H9 (cell line): ENCODE data around the gene PCDH17. TPM values are rescaled to one million over a fixed set of nuclear protein-coding genes. Genes with fewer than 3 reads are reported as not detected.

Experiments
- DNase-seq: peaks from one replicate; pipeline ENCODE4 v3.0.0-alpha.2; 2017
- H2AFZ ChIP-seq: one replicate; pipeline ENCODE4 v1.6.1; 2013; ENCODE audit warnings: mild to moderate bottlenecking, low read length, control low read depth, moderate library complexity
- H2AK5ac ChIP-seq: 2 replicates; pipeline ENCODE4 v1.6.1; 2013; ENCODE audit warnings: low read length, control low read depth, mixed read lengths; ENCODE audit not compliant: insufficient read length
- H2BK120ac ChIP-seq: one replicate; pipeline ENCODE4 v1.6.1; 2013; ENCODE audit warnings: low read depth, mild to moderate bottlenecking, low read length, control low read depth, inconsistent platforms; ENCODE audit not compliant: poor library complexity, severe bottlenecking
- H2BK12ac ChIP-seq: 2 replicates; pipeline ENCODE4 v1.6.1; 2013; ENCODE audit warnings: low read length, control low read depth, mixed read lengths, low read depth; ENCODE audit not compliant: insufficient read length
- H2BK15ac ChIP-seq: 2 replicates; pipeline ENCODE4 v1.6.1; 2013; ENCODE audit warnings: low read depth, low read length, control low read depth
- H2BK20ac ChIP-seq: one replicate; pipeline ENCODE4 v1.6.1; 2013; ENCODE audit warnings: low read depth, mild to moderate bottlenecking, low read length, control low read depth, inconsistent platforms; ENCODE audit not compliant: poor library complexity, severe bottlenecking
- H2BK5ac ChIP-seq: 2 replicates; pipeline ENCODE4 v1.6.1; 2013; ENCODE audit warnings: low read length, control low read depth, mixed read lengths; ENCODE audit not compliant: insufficient read length
- H3K14ac ChIP-seq: 2 replicates; pipeline ENCODE4 v1.6.1; 2013; ENCODE audit warnings: low read length, control low read depth; ENCODE audit not compliant: insufficient read depth
- H3K18ac ChIP-seq: 2 replicates; pipeline ENCODE4 v1.6.1; 2013; ENCODE audit warnings: low read depth, mild to moderate bottlenecking, mixed read lengths, low read length, control low read depth; ENCODE audit not compliant: insufficient read length
- H3K23ac ChIP-seq: 2 replicates; pipeline ENCODE4 v1.6.1; 2013; ENCODE audit warnings: low read length, control low read depth, mixed read lengths, low read depth; ENCODE audit not compliant: insufficient read length
- H3K23me2 ChIP-seq: 2 replicates; pipeline ENCODE4 v1.6.1; 2013; ENCODE audit warnings: low read depth, mild to moderate bottlenecking, mixed read lengths, low read length, control low read depth; ENCODE audit not compliant: insufficient read length, poor library complexity, severe bottlenecking
- H3K27ac ChIP-seq: 2 replicates; pipeline ENCODE4 v1.5.1; 2013; ENCODE audit warnings: low read length, control low read depth, mixed read lengths, low read depth; ENCODE audit not compliant: insufficient read length
- H3K27me3 ChIP-seq: 2 replicates; pipeline ENCODE4 v1.6.1; 2013; ENCODE audit warnings: low read length, control low read depth, inconsistent platforms; ENCODE audit not compliant: insufficient read depth
- H3K4ac ChIP-seq: 2 replicates; pipeline ENCODE4 v1.6.1; 2013; ENCODE audit warnings: low read depth, mild to moderate bottlenecking, control low read depth, inconsistent platforms, low read length, moderate library complexity
- H3K4me1 ChIP-seq: 2 replicates; pipeline ENCODE4 v1.6.1; 2013; ENCODE audit warnings: low read length, control low read depth, inconsistent platforms; ENCODE audit not compliant: insufficient read depth
- H3K4me2 ChIP-seq: 2 replicates; pipeline ENCODE4 v1.6.1; 2013; ENCODE audit warnings: low read length, control low read depth, mixed read lengths; ENCODE audit not compliant: insufficient read length, insufficient read depth
- H3K56ac ChIP-seq: 2 replicates; pipeline ENCODE4 v1.6.1; 2013; ENCODE audit warnings: low read depth, mild to moderate bottlenecking, mixed read lengths, low read length, control low read depth; ENCODE audit not compliant: insufficient read length
- H3K79me1 ChIP-seq: 2 replicates; pipeline ENCODE4 v1.6.1; 2013; ENCODE audit warnings: low read depth, mild to moderate bottlenecking, moderate library complexity, low read length, control low read depth, inconsistent platforms; ENCODE audit not compliant: insufficient read depth, poor library complexity, severe bottlenecking
- H3K79me2 ChIP-seq: 2 replicates; pipeline ENCODE4 v1.6.1; 2013; ENCODE audit warnings: low read length, control low read depth, inconsistent platforms; ENCODE audit not compliant: insufficient read depth
- H3K9ac ChIP-seq: 2 replicates; pipeline ENCODE4 v1.6.1; 2013; ENCODE audit warnings: low read length, control low read depth, mixed read lengths; ENCODE audit not compliant: insufficient read length; ENCODE audit errors: extremely low read depth
- H3K9me3 ChIP-seq: one replicate; pipeline ENCODE4 v1.6.1; 2013; ENCODE audit warnings: low read depth, low read length, inconsistent platforms; ENCODE audit not compliant: control insufficient read depth
- H3T11ph ChIP-seq: one replicate; pipeline ENCODE4 v1.6.1; 2013; ENCODE audit warnings: mild to moderate bottlenecking, low read length, control low read depth, inconsistent platforms
- H4K20me1 ChIP-seq: one replicate; pipeline ENCODE4 v1.6.1; 2013; ENCODE audit not compliant: control insufficient read depth, insufficient read length, insufficient read depth
- H4K5ac ChIP-seq: 2 replicates; pipeline ENCODE4 v1.6.1; 2013; ENCODE audit warnings: low read depth, mild to moderate bottlenecking, mixed read lengths, low read length, control low read depth; ENCODE audit not compliant: insufficient read length
- H4K8ac ChIP-seq: replicated peaks from 2 replicates; pipeline ENCODE4 v1.6.1; 2013; ENCODE audit warnings: low read length, control low read depth, mixed read lengths, low read depth; ENCODE audit not compliant: insufficient read length
- H4K91ac ChIP-seq: 2 replicates; pipeline ENCODE4 v1.6.1; 2013; ENCODE audit warnings: low read depth, mild to moderate bottlenecking, moderate library complexity, mixed read lengths, low read length, control low read depth; ENCODE audit not compliant: insufficient read length
- H3K27ac Mint-ChIP-seq, 3 experiments: 2 replicates in 2 of 3; 3 replicates in 1 of 3; pipeline ENCODE4 v1.8.0; 2020 to 2021; ENCODE audit warnings: mixed read lengths in 3 of 3, mild to moderate bottlenecking in 1 of 3, moderate library complexity in 1 of 3
- H3K27me3 Mint-ChIP-seq: 2 replicates; pipeline ENCODE4 v1.8.0; 2021; ENCODE audit warnings: low read depth, mild to moderate bottlenecking, moderate library complexity, mixed read lengths
- H3K36me3 Mint-ChIP-seq, 3 experiments: 2 replicates in 2 of 3; 3 replicates in 1 of 3; pipeline ENCODE4 v1.8.0; 2020 to 2021; ENCODE audit warnings: low read depth in 3 of 3, mixed read lengths in 3 of 3; ENCODE audit not compliant: insufficient read depth in 1 of 3
- H3K4me1 Mint-ChIP-seq, 2 experiments: 2 replicates each; pipeline ENCODE4 v1.8.0; 2020; ENCODE audit warnings: mixed read lengths in 2 of 2
- H3K4me3 Mint-ChIP-seq, 2 experiments: 2 replicates in 1 of 2; 3 replicates in 1 of 2; pipeline ENCODE4 v1.8.0; 2020 to 2021; ENCODE audit warnings: mild to moderate bottlenecking in 2 of 2, mixed read lengths in 2 of 2, moderate library complexity in 1 of 2
- H3K9me3 Mint-ChIP-seq, 2 experiments: 2 replicates in 1 of 2; 3 replicates in 1 of 2; pipeline ENCODE4 v1.8.0; 2020; ENCODE audit warnings: mild to moderate bottlenecking in 2 of 2, mixed read lengths in 2 of 2, moderate library complexity in 1 of 2
- CTCF ChIP-seq: fragments of 200-600 bp; sonication (generic); conservative IDR thresholded peaks from 3 replicates; pipeline ENCODE4 v1.8.0; 2021; ENCODE audit warnings: antibody characterized with exemption, mild to moderate bottlenecking
- WGBS: extraction: QIAGEN DNeasy Blood & Tissue Kit; methylation state at CpG from one replicate; pipeline ENCODE4 v1.1.7; 2013; ENCODE audit warnings: missing lambda C conversion rate, low lambda C conversion rate, mixed read lengths; ENCODE audit not compliant: insufficient read length; ENCODE audit errors: extremely low coverage; 5-methylcytosine and 5-hydroxymethylcytosine counted together
- total RNA-seq: library from RNA; stranded (reverse); gene quantifications from 2 replicates; pipeline ENCODE4 v1.2.1, GENCODE V29; 2021

The PCDH17 gene
- total RNA-seq, 1 experiment from 2014 or later = 0.52 TPM

GRCh38 chr13:57734306-57734705 is 102.8 kb downstream of the PCDH17 start:
- H3K23ac ChIP-seq = no peak overlapping the region
- no peak overlapping the region for H4K8ac ChIP-seq
- no peak overlapping the region for H3K18ac ChIP-seq
- DNase-seq = no peak
- no peak for TF ChIP-seq CTCF
- H3K27me3 ChIP-seq = no peaks in the 10 kb centered on the region
- H4K5ac ChIP-seq = no peak overlapping the region
- H4K91ac ChIP-seq = no peak overlapping the region
- H2BK20ac ChIP-seq = no peak overlapping the region
- Mint-ChIP-seq H3K9me3 (no peaks in the 10 kb centered on the region), H3K4me3 (no peak overlapping the region), H3K4me1 (peaks cover 6 to 8% of the 10 kb centered on the region in 2 experiments), H3K27me3 (no peaks in the 10 kb centered on the region; the same call in 1 of the 2 replicates), H3K27ac (no peak overlapping the region), H3K36me3 (no peaks in the 10 kb centered on the region)
- no peak overlapping the region for H2BK120ac ChIP-seq
- H3K79me1 ChIP-seq = no peaks in the 10 kb centered on the region
- H4K20me1 ChIP-seq = no peaks in the 10 kb centered on the region
- no peak overlapping the region for H2BK5ac ChIP-seq
- WGBS = no CpG with 5 or more reads among the region's 2 CpGs
- H3K4me1 ChIP-seq = peaks cover 4% of the 10 kb centered on the region; the same call in 1 of the 2 replicates
- H3K9ac ChIP-seq = no peak overlapping the region
- no peak overlapping the region for H3K4me2 ChIP-seq
- no peaks in the 10 kb centered on the region for H3K79me2 ChIP-seq
- no peak overlapping the region for H2AFZ ChIP-seq
- no peak overlapping the region for H2BK12ac ChIP-seq
- H2AK5ac ChIP-seq = no peak overlapping the region
- H3T11ph ChIP-seq = no peak overlapping the region
- H3K27ac ChIP-seq = no peak overlapping the region
- no peak overlapping the region for H3K56ac ChIP-seq
- H2BK15ac ChIP-seq = no peak overlapping the region
- no peak overlapping the region for H3K4ac ChIP-seq
- no peaks in the 10 kb centered on the region for H3K9me3 ChIP-seq
- no peak overlapping the region for H3K14ac ChIP-seq
- no peaks in the 10 kb centered on the region for H3K23me2 ChIP-seq
